ENCODE results near the gene FGF16.

FGF16 gene

GRCh38 chrX:77493677-77494553 is 46.7 kb downstream of the FGF16 start:
- TF ChIP-seq YY1 (IDR thresholded peaks at IDR 0.05; ENCODE audit: low read depth) (no peak), NFIC (IDR thresholded peaks at IDR 0.05) (no peak)
- TF ChIP-seq, protein P1, sequence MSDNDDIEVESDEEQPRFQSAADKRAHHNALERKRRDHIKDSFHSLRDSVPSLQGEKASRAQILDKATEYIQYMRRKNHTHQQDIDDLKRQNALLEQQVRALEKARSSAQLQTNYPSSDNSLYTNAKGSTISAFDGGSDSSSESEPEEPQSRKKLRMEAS (IDR thresholded peaks at IDR 0.05), result no peak
- TF ChIP-seq, protein P2, sequence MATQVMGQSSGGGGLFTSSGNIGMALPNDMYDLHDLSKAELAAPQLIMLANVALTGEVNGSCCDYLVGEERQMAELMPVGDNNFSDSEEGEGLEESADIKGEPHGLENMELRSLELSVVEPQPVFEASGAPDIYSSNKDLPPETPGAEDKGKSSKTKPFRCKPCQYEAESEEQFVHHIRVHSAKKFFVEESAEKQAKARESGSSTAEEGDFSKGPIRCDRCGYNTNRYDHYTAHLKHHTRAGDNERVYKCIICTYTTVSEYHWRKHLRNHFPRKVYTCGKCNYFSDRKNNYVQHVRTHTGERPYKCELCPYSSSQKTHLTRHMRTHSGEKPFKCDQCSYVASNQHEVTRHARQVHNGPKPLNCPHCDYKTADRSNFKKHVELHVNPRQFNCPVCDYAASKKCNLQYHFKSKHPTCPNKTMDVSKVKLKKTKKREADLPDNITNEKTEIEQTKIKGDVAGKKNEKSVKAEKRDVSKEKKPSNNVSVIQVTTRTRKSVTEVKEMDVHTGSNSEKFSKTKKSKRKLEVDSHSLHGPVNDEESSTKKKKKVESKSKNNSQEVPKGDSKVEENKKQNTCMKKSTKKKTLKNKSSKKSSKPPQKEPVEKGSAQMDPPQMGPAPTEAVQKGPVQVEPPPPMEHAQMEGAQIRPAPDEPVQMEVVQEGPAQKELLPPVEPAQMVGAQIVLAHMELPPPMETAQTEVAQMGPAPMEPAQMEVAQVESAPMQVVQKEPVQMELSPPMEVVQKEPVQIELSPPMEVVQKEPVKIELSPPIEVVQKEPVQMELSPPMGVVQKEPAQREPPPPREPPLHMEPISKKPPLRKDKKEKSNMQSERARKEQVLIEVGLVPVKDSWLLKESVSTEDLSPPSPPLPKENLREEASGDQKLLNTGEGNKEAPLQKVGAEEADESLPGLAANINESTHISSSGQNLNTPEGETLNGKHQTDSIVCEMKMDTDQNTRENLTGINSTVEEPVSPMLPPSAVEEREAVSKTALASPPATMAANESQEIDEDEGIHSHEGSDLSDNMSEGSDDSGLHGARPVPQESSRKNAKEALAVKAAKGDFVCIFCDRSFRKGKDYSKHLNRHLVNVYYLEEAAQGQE (IDR thresholded peaks at IDR 0.05; ENCODE audit: low read depth), result no peak

- TF ChIP-seq TEAD4 (IDR thresholded peaks at IDR 0.05) (no peak), ZBTB7A (IDR thresholded peaks at IDR 0.05; ENCODE audit: low read depth) (no peak), TCF12 (IDR thresholded peaks at IDR 0.05; ENCODE audit: low read depth) (no peak), CREB1 (IDR thresholded peaks at IDR 0.05; ENCODE audit: low read depth) (no peak), EGR1 (IDR thresholded peaks at IDR 0.05) (no peak), CEBPB (IDR thresholded peaks at IDR 0.05) (no peak), RAD21 (IDR thresholded peaks at IDR 0.05; ENCODE audit: low read depth) (no peak), NFIC (IDR thresholded peaks at IDR 0.05) (no peak), FOXM1 (IDR thresholded peaks at IDR 0.05; ENCODE audit: borderline replicate concordance, low read depth) (no peak), YY1 (IDR thresholded peaks at IDR 0.05; ENCODE audit: low read depth) (no peak), TAF1 (IDR thresholded peaks at IDR 0.05; ENCODE audit: low read depth) (no peak), EP300 (IDR thresholded peaks at IDR 0.05; ENCODE audit: borderline replicate concordance) (no peak), USF1 (IDR thresholded peaks at IDR 0.05) (no peak)
- TF ChIP-seq, protein P2 (IDR thresholded peaks at IDR 0.05; ENCODE audit: low read depth), result no peak
- TF ChIP-seq, protein P1 (IDR thresholded peaks at IDR 0.05), result no peak
These were observed 55.8 kb downstream of the FGF16 start for GRCh38 chrX:77502951-77503525.

DNA sequence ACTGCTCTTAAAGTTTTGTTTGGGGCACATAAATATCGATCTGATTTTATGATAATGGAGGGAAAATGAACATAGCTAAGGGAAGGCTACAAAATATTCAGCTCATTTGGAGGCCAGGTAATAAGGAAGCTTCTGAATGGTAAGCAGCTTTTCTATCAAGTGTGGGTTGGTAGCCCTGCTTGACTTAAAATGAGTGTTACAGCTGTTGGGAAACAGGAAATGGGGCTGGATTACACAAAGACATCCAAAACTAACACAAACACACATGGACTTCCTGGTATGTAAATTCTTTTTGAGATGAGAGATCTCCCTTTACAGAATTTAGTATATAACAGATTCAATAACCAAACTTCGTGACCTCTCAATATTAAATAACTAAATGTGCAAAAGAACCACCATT is 58.0 kb downstream of the FGF16 start:
- TF ChIP-seq RAD21 (IDR thresholded peaks at IDR 0.05; ENCODE audit: low read depth), result no peak
- no peak for TF ChIP-seq ZBTB7A (IDR thresholded peaks at IDR 0.05; ENCODE audit: low read depth)
- TF ChIP-seq USF1 (IDR thresholded peaks at IDR 0.05), result no peak
- TF ChIP-seq NFIC (IDR thresholded peaks at IDR 0.05), result no peak
- TF ChIP-seq YY1 (IDR thresholded peaks at IDR 0.05; ENCODE audit: low read depth), result no peak
- TF ChIP-seq EP300 (IDR thresholded peaks at IDR 0.05; ENCODE audit: borderline replicate concordance), result no peak
- TF ChIP-seq, protein P2 (IDR thresholded peaks at IDR 0.05; ENCODE audit: low read depth), result no peak
- TF ChIP-seq EGR1 (IDR thresholded peaks at IDR 0.05), result no peak
- no peak for TF ChIP-seq CEBPB (IDR thresholded peaks at IDR 0.05)
- TF ChIP-seq TEAD4 (IDR thresholded peaks at IDR 0.05), result no peak
- no peak for TF ChIP-seq TCF12 (IDR thresholded peaks at IDR 0.05; ENCODE audit: low read depth)
- TF ChIP-seq, protein P1 (IDR thresholded peaks at IDR 0.05), result no peak
- TF ChIP-seq FOXM1 (IDR thresholded peaks at IDR 0.05; ENCODE audit: borderline replicate concordance, low read depth), result no peak
- TF ChIP-seq TAF1 (IDR thresholded peaks at IDR 0.05; ENCODE audit: low read depth), result no peak
- no peak for TF ChIP-seq CREB1 (IDR thresholded peaks at IDR 0.05; ENCODE audit: low read depth)
